AG08395 (cell line): ENCODE data around the gene GFY.

ENCODE experiments used
- DNase-seq: peaks from one replicate; pipeline ENCODE4 v3.0.0; 2012; ENCODE audit warnings: mixed read lengths, low spot score

GFY gene

GRCh38 chr19:49428547-49429451 lies 3.6 kb downstream of the GFY start:
- no peak for DNase-seq

DNA sequence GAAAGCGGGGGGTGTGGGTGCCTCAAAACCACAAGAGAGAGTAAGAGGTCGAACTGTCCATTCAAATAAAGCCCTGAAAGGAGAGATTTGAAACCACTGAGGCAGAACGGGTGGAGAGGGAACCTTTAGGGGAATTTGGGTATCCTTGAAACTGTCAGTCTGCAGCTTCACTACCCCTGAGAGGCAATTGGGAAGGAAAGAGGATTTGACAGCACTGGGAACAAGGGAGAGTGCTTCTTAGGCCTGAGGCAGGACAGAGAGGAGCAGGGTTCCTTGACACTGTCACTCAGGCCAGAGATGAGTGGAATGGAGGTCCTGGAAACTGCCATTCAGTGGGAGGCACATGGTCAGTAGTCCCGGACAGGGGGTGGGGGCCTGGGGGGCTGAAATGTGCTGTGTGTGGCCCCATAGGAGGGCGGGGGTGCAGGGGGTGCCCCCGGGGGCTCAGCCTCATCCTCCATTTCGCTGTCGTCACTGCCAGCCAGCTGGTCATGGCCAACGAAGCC lies 5.0 kb downstream of the GFY start:
- no peak for DNase-seq

GRCh38 chr19:49430678-49431329 lies 5.6 kb downstream of the GFY start:
- DNase-seq, result no peak

- no peak for DNase-seq
Observed at GRCh38 chr19:49431330-49431749, 6.2 kb downstream of the GFY start.

- DNase-seq, result no peak
Observed at GRCh38 chr19:49432141-49433073, 7.2 kb downstream of the GFY start.

DNA sequence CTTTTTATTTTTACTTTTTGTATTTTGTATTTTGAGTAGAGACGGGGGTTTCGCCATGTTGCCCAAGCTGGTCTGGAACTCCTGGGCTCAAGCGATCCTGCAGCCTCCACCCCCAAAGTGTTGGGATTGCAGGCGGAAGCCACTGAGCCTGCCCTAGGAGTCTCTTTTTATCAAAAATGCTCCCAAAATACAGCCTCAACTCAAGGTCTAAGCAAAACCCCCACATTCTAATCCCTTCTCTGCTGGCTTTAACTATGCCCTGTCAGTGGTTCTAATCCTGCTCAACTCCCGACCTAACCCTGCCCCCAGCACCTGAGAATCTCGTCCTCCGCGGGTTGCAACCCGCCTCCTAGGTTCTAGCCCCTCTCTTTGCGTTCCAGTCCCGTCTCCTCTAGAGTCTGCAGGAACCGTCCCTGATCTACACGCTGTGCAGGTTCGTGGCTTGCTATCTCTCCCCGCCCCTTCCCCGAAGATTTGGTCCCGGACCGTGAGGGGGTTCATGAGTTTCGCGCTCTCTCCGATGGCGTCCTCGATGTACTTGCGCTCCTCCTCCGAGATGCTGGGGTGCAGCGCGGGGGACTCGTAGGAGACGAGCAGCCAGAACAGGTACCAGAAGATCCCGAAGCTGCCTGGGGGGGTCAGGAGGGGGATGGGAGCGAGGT lies 8.2 kb downstream of the GFY start:
- no peak for DNase-seq

DNA sequence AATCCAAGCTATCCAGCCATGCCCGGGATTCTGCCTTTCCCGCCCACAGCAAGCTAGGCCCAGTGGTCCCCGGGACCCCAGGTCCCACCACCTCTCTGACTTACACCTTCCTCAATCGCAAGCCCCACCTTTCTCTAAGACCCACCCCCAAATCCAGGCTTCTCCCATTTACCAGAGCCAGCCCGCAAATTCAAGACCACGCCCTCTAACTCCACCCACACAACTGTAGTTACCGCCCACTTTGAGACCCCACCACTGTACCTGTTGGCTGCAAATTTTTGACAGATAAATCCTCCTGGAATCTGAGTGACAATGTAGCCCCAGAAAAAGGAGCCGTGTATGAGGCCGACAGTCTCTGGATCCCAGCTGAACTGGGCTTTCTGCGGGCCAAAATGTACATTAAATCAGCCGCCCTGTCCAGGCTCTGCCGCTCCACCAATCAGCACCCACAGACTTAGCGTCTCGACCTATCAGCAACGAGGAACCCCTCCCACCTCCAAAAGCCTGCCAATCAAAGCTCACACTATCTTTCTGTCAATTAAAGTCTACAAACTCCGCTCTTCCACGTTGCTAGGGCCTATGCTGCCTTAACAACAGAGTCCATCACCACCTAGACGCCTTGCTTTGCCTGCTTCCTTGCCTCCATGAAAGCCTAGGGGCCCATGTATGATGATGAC lies 9.9 kb downstream of the GFY start:
- no peak for DNase-seq

DNA sequence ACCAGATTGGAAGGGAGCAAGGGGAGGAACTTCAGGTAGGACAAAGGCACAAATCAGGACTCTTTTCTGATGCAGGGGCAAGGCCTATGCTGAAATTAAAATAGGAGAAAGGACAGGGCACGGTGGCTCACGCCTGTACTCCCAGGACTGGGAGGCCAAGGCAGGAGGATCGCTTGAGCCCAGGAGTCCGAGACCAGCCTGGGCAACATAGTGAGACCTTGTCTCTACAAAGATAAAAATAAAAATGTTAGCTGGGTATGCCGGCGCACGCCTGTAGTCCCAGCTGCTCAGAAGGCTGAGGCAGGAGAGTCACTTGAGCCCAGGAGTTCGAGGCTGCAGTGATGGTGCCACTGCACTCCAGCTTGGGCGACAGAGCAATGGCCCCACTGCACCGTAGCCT lies 10.5 kb downstream of the GFY start:
- no peak for DNase-seq

GRCh38 chr19:49436381-49437017 lies 11.3 kb downstream of the GFY start:
- no peak for DNase-seq

- DNase-seq, result no peak
Observed at GRCh38 chr19:49437231-49437630, 12.0 kb downstream of the GFY start.

DNA sequence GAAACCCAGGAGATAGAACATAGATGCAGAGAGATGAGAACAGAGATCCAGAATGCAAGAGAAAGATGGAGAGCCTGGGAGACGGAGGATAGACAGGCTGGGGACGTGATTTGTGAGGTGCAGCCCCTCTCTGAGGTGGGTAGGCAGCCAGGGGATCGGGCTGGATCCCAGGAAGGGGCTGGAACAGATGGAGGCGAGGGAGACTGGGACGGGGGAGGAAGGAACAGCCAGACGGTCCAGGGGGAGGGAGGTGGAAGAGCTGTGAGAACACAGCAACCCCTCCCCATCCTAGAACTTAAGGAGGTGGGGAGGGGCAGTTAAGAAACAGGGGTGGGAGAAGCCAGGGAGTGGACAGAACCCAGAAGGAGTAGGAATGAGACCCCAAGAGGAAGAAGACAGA lies 13.1 kb downstream of the GFY start:
- no peak for DNase-seq

- DNase-seq, result no peak
Observed at GRCh38 chr19:49439836-49440235, 14.6 kb downstream of the GFY start.

GRCh38 chr19:49440439-49441209 lies 15.4 kb downstream of the GFY start:
- DNase-seq, result no peak

GRCh38 chr19:49441210-49441959 lies 16.2 kb downstream of the GFY start, which contains the start of gene SLC17A7:
Gene SLC17A7, minus strand, starts transcription at chr19:49441527. Its CDS starts 148 bp downstream, at chr19:49441379.
- DNase-seq, result peak; percentile 42

DNA sequence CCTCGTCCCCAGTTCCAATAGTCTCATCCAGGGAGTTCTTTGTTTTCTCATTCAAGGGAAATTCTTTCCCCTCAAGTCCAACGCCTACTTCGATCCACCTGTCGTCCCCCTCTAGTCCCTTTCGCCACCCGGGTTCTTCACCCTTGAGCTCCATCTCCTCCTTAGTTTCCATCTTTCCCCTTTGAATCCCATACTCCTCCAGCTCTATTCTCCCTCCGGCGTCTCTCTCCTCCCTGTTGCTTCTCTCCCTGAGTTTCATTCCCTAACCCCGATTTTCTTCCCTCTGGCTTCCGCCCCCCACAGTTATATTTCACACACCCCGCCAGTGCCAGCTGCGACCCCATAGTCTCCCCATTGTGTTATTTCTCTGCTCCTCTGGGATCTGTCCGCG lies 16.8 kb downstream of the GFY start:
- no peak for DNase-seq

GRCh38 chr19:49442354-49442753 lies 17.2 kb downstream of the GFY start:
- peak; percentile 50 for DNase-seq

DNA sequence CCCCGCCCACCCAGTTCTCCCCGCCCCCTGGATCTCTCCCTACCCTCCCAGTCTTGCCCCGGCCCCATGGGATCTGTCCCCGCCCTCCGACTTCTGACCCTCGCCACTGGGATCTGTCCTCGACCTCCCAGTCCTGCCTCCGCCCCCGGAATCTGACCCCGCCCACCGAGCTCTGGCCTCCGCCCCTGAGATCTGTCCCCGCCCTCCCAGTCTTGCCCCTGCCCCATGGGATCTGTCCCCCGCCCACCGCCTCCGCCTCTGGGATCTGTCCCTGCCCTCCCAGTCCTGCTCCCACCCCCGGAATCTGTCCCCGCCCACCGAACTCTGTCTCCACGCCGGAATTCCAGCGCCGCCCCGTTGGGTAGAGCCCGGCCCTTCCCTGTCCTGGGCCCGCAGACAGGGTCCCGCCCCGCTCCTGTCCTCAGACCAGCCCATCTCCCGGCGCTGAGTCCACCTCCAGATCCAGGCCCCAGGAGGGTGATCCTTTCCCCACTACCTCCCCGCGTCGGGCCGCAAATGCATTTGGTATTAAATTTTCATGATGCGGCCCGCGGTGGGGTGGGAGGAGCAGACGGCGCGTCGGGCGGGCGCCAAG lies 17.7 kb downstream of the GFY start:
- peak; percentile 95 for DNase-seq

GRCh38 chr19:49443366-49444099 lies 18.3 kb downstream of the GFY start:
- DNase-seq, result peak; percentile 91
